Measurements from ENCODE around the gene RPTOR.

DNA sequence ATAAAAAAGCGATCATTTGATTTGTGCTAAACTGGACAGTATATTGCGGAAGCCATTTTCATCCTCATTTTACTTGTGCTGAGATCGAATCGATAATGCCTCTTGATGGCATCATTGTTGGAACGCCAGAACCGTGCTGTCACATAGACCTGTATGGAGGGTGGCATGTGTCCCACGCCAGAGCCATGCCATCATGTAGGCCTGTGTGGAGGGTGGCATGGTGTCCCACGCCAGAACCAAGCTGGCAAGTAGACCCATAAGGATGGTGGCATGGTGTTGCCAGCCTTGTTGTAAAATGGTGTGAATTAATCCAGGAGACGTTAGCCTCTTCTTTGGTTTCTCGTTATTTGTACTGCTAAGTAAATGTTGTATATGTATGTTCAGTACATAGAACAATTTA, 224.3 kb downstream of the RPTOR start:
- TF ChIP-seq, protein P1, sequence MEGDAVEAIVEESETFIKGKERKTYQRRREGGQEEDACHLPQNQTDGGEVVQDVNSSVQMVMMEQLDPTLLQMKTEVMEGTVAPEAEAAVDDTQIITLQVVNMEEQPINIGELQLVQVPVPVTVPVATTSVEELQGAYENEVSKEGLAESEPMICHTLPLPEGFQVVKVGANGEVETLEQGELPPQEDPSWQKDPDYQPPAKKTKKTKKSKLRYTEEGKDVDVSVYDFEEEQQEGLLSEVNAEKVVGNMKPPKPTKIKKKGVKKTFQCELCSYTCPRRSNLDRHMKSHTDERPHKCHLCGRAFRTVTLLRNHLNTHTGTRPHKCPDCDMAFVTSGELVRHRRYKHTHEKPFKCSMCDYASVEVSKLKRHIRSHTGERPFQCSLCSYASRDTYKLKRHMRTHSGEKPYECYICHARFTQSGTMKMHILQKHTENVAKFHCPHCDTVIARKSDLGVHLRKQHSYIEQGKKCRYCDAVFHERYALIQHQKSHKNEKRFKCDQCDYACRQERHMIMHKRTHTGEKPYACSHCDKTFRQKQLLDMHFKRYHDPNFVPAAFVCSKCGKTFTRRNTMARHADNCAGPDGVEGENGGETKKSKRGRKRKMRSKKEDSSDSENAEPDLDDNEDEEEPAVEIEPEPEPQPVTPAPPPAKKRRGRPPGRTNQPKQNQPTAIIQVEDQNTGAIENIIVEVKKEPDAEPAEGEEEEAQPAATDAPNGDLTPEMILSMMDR (IDR thresholded peaks at IDR 0.05; ENCODE audit: low read depth, low read length) = no peak
- TF ChIP-seq EZH2phosphoT487 (IDR thresholded peaks at IDR 0.05; ENCODE audit: low read depth) = no peak
